Muscle of leg (tissue), 11 donors: ENCODE data around the gene TSC22D4. TPM values are rescaled to one million over a fixed set of nuclear protein-coding genes. Genes with fewer than 3 reads are reported as not detected.
A peak's percentile ranks its signal among the peaks of the same experiment; 100 is the strongest.
"Not testable (repeated sequence)": the region's sequence is repeated elsewhere in the genome, so short reads cannot be mapped to it uniquely, and the experiment has no call there.

Experiments
- DNase-seq: peaks from one replicate; pipeline ENCODE4 v3.0.0; 2013
- H3K27ac ChIP-seq: one replicate; pipeline ENCODE4 v1.5.1; 2013; ENCODE audit warnings: mild to moderate bottlenecking, low read length, control low read depth
- H3K27me3 ChIP-seq: one replicate; pipeline ENCODE4 v1.6.1; 2013; ENCODE audit warnings: low read length; ENCODE audit not compliant: control insufficient read depth, insufficient read depth
- H3K36me3 ChIP-seq: one replicate; pipeline ENCODE4 v1.6.1; 2013; ENCODE audit warnings: low read length; ENCODE audit not compliant: control insufficient read depth, insufficient read depth
- H3K4me1 ChIP-seq: one replicate; pipeline ENCODE4 v1.6.1; 2013; ENCODE audit warnings: low read length; ENCODE audit not compliant: control insufficient read depth, insufficient read depth
- H3K4me3 ChIP-seq: one replicate; pipeline ENCODE4 v1.5.1; 2013; ENCODE audit warnings: low read length, control low read depth
- H3K9me3 ChIP-seq: replicated peaks from 2 replicates; pipeline ENCODE4 v1.6.1; 2013; ENCODE audit warnings: low read depth, low read length; ENCODE audit not compliant: control insufficient read depth
- WGBS: methylation state at CpG from one replicate; pipeline ENCODE4 v1.1.5; 2013; ENCODE audit warnings: missing lambda C conversion rate; ENCODE audit not compliant: insufficient coverage; 5-methylcytosine and 5-hydroxymethylcytosine counted together
- polyA plus RNA-seq, 8 donors: library from polyadenylated mRNA; unstranded; fragments of 120-200 nt; gene quantifications; one replicate each; pipeline versions ENCODE4 v1.2.1 to v1.2.3, GENCODE V29; 2013; ENCODE audit warnings: inconsistent platforms in 1 of 8, low replicate concordance in 1 of 8; ENCODE audit not compliant: insufficient read length in 8 of 8, insufficient read depth in 1 of 8
- total RNA-seq: library from RNA; stranded (reverse); fragments of 120-200 nt; gene quantifications from one replicate; pipeline ENCODE4 v1.2.4, GENCODE V29; 2013

The TSC22D4 gene
- total and polyA plus RNA-seq, 9 donors: 28.9 to 59.3 (median 47.7) TPM

GRCh38 chr7:100447363-100447762, 31.7 kb downstream of the TSC22D4 start:
- not testable (repeated sequence) for DNase-seq, H3K9me3 ChIP-seq, H3K4me3 ChIP-seq, H3K27ac ChIP-seq, H3K27me3 ChIP-seq, H3K36me3 ChIP-seq
- 100% methylated on average over 2 of the region's 8 CpGs for WGBS
- peaks cover 28% of the 10 kb centered on the region for H3K4me1 ChIP-seq

DNA sequence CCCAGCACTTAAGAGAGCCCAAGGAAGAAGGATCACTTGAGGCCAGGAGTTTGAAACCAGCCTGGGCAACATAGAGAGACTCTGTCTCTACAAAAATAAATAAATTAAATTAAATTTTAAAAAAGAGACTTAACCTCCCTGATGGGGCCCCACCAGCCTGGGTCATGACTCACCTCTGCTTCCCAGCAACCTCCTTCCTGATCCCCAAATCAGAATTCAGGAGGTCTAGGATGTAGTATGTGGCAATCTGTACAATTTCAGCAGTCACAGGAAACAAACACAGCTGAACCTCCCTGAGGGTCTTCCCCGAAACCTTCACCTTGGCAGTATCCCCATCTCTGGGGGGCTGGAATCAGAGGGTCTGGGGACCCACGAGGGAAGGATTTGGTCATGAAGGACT, 33.0 kb downstream of the TSC22D4 start:
- H3K27ac ChIP-seq: peak overlapping the region; percentile 13
- H3K4me1 ChIP-seq: peaks cover 28% of the 10 kb centered on the region
- WGBS: 29% methylated on average over 1 of the region's 2 CpGs
- DNase-seq: no peak
- H3K27me3 ChIP-seq: no peaks in the 10 kb centered on the region
- H3K4me3 ChIP-seq: no peak overlapping the region
- no peaks in the 10 kb centered on the region for H3K36me3 ChIP-seq
- H3K9me3 ChIP-seq: no peaks in the 10 kb centered on the region

GRCh38 chr7:100444311-100445278, 34.4 kb downstream of the TSC22D4 start:
- Histone ChIP-seq H3K36me3 (no peaks in the 10 kb centered on the region), H3K27me3 (no peaks in the 10 kb centered on the region), H3K27ac (peak overlapping the region; percentile 79), H3K4me3 (no peak overlapping the region), H3K4me1 (peaks cover 15% of the 10 kb centered on the region), H3K9me3 (no peaks in the 10 kb centered on the region)
- DNase-seq: peak; percentile 71
- 18% methylated on average over 12 of the region's 14 CpGs for WGBS

DNA sequence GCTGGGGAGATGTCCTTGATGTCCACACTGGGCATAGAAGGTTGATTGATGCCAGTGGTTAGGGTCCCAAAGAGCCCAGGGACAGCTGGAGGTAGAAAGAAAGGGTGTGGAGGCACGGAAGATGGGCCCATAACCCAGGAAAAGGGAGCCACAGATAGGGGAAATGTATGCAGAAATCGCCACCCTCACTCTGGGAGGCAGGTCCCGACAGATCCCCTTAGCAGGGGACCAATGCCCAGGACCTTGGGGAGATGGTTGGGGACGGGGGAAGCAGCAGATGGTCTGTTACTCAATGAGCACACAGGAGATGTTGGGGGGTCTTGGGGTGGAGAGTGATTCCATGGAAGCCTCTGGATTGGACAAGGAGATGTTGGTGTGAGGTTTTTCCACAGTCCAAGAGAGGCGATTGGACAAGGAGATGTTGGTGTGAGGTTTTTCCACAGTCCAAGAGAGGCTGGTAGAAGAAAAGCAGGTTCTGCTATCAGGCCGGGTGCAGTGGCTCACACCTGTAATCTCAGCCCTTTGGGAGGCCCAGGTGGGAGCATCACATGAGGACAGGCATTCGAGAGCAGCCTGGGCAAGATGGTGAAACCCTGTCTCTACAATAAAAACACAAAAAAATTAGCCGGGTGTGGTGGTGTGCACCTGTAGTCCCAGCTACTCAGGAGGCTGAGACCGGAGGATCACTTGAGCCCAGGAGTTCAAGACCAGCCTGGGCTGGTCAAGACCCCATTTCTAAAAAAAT, 35.7 kb downstream of the TSC22D4 start:
- no peak for DNase-seq
- Histone ChIP-seq H3K4me3 (no peak overlapping the region), H3K4me1 (peaks cover 15% of the 10 kb centered on the region), H3K36me3 (no peaks in the 10 kb centered on the region), H3K27ac (peak overlapping the region; percentile 79), H3K27me3 (no peaks in the 10 kb centered on the region), H3K9me3 (no peaks in the 10 kb centered on the region)
- WGBS: 91% methylated on average over 9 of the region's 9 CpGs

DNA sequence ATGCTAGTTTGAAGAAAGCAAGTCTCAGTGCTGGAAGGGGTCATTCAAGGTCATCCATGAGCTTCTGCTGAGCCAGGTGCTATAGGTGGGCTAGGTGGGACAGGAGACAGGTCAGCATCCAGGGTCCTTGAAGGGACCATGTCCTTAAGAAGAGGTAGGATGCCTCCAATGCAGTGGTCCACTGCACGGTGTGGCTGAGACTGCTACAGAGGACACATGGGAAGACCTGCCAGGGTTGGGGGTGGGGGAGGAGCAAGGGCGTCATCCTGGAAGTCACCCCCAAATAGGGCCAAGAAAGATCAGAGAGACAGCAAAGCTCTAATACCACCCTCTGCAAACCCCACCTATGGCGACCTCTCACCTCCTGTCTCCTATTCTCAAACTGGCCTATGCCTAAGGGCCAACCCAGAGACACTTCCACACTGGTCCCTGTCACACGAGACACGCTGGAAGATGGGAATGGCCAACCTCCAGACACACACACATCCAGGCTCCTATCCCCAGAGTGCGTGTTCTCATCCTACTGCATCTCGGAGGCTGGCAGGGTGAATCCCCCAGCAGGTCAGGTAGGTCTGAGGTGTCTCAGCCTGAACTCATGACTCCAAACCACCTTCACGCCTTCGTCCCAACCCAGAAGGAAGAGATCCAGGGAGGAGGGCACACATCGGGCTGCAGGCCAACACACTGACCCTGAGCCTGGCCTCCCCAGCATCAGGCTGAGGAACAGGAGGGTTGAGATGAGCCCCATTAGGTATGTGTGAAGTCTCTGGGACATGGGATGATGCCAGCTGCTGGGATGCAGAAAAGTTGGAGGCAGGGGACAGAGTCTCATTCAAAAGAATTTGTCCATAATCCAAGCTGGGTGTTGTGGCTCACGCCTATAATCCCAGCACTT, 37.1 kb downstream of the TSC22D4 start:
- Histone ChIP-seq H3K9me3 (no peaks in the 10 kb centered on the region), H3K27me3 (no peaks in the 10 kb centered on the region), H3K36me3 (no peaks in the 10 kb centered on the region), H3K4me3 (no peak overlapping the region), H3K4me1 (peaks cover 19% of the 10 kb centered on the region), H3K27ac (no peak overlapping the region)
- DNase-seq: no peak
- 79% methylated on average over 6 of the region's 11 CpGs for WGBS

GRCh38 chr7:100439244-100439643, 39.8 kb downstream of the TSC22D4 start:
- Histone ChIP-seq H3K4me1 (peaks cover 24% of the 10 kb centered on the region), H3K36me3 (peaks cover 10% of the 10 kb centered on the region)
- WGBS: 83% methylated on average over 6 of the region's 7 CpGs
- DNase-seq, H3K9me3 ChIP-seq, H3K27ac ChIP-seq, H3K4me3 ChIP-seq, H3K27me3 ChIP-seq: not testable (repeated sequence)

GRCh38 chr7:100438731-100439130, 40.3 kb downstream of the TSC22D4 start:
- 86% methylated on average over 1 of the region's 8 CpGs for WGBS
- not testable (repeated sequence) for DNase-seq, H3K27me3 ChIP-seq

GRCh38 chr7:100438172-100438571, 40.8 kb downstream of the TSC22D4 start:
- whole genome bisulfite sequencing: no CpG with 5 or more reads among the region's 2 CpGs
- peaks cover 22% of the 10 kb centered on the region for H3K4me1 ChIP-seq
- H3K27ac ChIP-seq: peak overlapping the region; percentile 29
- no peak overlapping the region for H3K4me3 ChIP-seq
- peaks cover 21% of the 10 kb centered on the region for H3K36me3 ChIP-seq
- no peaks in the 10 kb centered on the region for H3K27me3 ChIP-seq
- no peak for DNase-seq
- no peaks in the 10 kb centered on the region for H3K9me3 ChIP-seq

More at GRCh38 chr7:100438731-100439130, 40.3 kb downstream of the TSC22D4 start:
- Histone ChIP-seq H3K4me1 (peaks cover 21% of the 10 kb centered on the region), H3K36me3 (peaks cover 16% of the 10 kb centered on the region)
- H3K27ac ChIP-seq, H3K4me3 ChIP-seq, H3K9me3 ChIP-seq: not testable (repeated sequence)

DNA sequence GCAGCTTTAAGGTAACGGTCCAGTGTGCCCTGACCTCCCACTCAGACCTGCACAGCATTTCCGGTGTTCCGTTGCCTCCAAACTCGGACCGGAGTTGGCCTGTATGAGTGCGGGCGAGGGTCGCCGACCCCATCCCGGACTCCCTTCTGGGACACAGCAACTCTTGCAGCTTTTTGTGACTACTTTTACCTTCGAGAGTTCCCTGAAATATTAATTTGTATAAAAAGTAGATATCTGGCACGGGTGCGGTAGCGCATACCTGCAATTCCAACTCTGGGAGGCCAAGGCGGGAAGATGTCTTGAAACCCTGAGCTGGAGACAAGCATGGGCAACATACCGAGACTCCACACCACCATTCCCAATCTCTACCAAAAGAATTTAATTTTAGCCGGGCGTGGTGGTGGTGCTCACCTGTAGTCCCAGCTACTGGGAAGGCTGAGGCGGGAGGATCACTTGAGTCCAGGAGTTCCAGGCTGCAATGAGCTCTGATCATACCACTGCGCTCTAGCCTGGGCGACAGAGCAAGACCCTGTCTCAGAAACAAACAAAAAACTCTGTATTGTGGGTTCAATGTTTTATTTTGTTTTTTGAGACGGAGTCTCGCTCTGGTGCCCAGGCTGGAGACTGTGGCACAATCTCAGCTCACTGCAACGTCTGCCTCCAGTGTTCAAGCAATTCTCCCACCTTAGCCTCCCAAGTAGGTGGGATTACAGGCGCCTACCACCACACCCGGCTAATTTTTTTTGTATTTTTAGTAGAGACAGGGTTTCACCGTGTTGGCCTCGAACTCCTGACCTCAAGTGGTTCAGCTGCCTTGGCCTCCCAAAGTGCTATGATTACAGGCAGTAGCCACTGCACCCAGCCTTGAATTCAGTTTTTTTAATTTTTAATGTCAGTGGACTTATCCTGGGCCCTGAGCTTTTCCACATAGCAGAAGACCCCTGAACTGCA, 41.6 kb downstream of the TSC22D4 start:
- DNase-seq: no peak
- Histone ChIP-seq H3K4me3 (no peak overlapping the region), H3K27me3 (no peaks in the 10 kb centered on the region), H3K36me3 (peaks cover 29% of the 10 kb centered on the region), H3K9me3 (no peaks in the 10 kb centered on the region), H3K4me1 (peaks cover 27% of the 10 kb centered on the region), H3K27ac (peak overlapping the region; percentile 29)
- 86% methylated on average over 10 of the region's 28 CpGs for WGBS
